NCI-H2171 (cell line): ENCODE results near the gene CA14.
"Not testable (repeated sequence)": the region's sequence is repeated elsewhere in the genome, so short reads cannot be mapped to it uniquely, and the experiment has no call there.

Source experiments
- DNase-seq: peaks from one replicate; lab custom pipeline; 2025; lab: John Stamatoyannopoulos, UW

The CA14 gene

GRCh38 chr1:150280138-150280707 lies 22.6 kb downstream of the CA14 start:
- DNase-seq: no peak

- DNase-seq: peak; percentile 10
Observed at GRCh38 chr1:150281221-150281757, 23.7 kb downstream of the CA14 start.

GRCh38 chr1:150281758-150282557 lies 24.4 kb downstream of the CA14 start, which contains the start of gene CIART:
Gene CIART (plus strand): TSS chr1:150282554. CDS start chr1:150283268, 714 bp downstream.
- peak; percentile 91 for DNase-seq

GRCh38 chr1:150282558-150282958 lies 25.0 kb downstream of the CA14 start:
- no peak for DNase-seq

- DNase-seq: no peak
Observed at GRCh38 chr1:150283260-150283659, 25.7 kb downstream of the CA14 start.

GRCh38 chr1:150288382-150288781 lies 30.8 kb downstream of the CA14 start:
- DNase-seq: no peak

GRCh38 chr1:150288822-150289221 lies 31.2 kb downstream of the CA14 start:
- DNase-seq: no peak

- peak; percentile 89 for DNase-seq
Observed at GRCh38 chr1:150293433-150294253, 36.1 kb downstream of the CA14 start, which contains the start of gene MRPS21. Gene MRPS21 (plus strand): TSS chr1:150293861. CDS start chr1:150294367, 506 bp downstream.

GRCh38 chr1:150295476-150295875 lies 37.9 kb downstream of the CA14 start:
- no peak for DNase-seq

GRCh38 chr1:150299716-150300115 lies 42.1 kb downstream of the CA14 start:
- DNase-seq: no peak

GRCh38 chr1:150302338-150302737 lies 44.8 kb downstream of the CA14 start:
- DNase-seq: no peak

GRCh38 chr1:150302902-150303301 lies 45.3 kb downstream of the CA14 start:
- no peak for DNase-seq

GRCh38 chr1:150308585-150308984 lies 51.0 kb downstream of the CA14 start:
- DNase-seq: not testable (repeated sequence)

- DNase-seq: no peak
Observed at GRCh38 chr1:150309758-150310508, 52.4 kb downstream of the CA14 start.

- DNase-seq: no peak
Observed at GRCh38 chr1:150311762-150312161, 54.2 kb downstream of the CA14 start.
